ENCODE data around the gene MAPK4.
"Not testable (repeated sequence)": the region's sequence is repeated elsewhere in the genome, so short reads cannot be mapped to it uniquely, and the experiment has no call there.

Gene MAPK4

DNA sequence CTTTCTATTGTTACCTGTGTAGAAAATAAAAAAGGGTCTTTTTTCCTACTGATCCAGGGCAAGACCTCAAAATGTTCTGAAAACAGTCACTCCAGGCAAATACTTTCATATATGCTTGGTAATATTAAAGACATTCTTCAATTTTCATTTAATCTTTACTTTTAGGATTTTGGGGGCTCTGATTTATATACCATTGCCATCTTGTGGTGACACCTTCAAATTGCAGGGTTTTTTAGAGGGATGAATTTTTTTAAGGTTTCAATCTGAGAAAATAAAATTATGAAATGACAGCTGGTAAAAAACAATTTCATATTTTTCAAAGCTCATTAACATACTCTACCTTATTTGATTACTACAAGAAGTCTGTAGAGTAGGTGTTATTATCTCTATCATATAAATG lies 26.8 kb downstream of the MAPK4 start:
- no peak for DNase-seq (ENCODE audit: low read depth, low spot score)
- no peaks in the 10 kb centered on the region for H3K9me3 ChIP-seq (ENCODE audit: low read depth, low read length)
- no peaks in the 10 kb centered on the region for H3K36me3 ChIP-seq (ENCODE audit: insufficient read depth, low read length)
- H3K27ac ChIP-seq = no peak overlapping the region
- no peak overlapping the region for H3K4me3 ChIP-seq
- no peak overlapping the region for H3K9ac ChIP-seq (ENCODE audit: insufficient read length)
- TF ChIP-seq POLR2AphosphoS5 (IDR thresholded peaks at IDR 0.05; ENCODE audit: borderline replicate concordance, low read depth, low read length) (no peak), FOXP2 (optimal IDR thresholded peaks at IDR 0.05; ENCODE audit: control extremely low read depth, extremely low read length, insufficient read depth) (no peak), EZH2 (IDR thresholded peaks at IDR 0.05) (no peak)

DNA sequence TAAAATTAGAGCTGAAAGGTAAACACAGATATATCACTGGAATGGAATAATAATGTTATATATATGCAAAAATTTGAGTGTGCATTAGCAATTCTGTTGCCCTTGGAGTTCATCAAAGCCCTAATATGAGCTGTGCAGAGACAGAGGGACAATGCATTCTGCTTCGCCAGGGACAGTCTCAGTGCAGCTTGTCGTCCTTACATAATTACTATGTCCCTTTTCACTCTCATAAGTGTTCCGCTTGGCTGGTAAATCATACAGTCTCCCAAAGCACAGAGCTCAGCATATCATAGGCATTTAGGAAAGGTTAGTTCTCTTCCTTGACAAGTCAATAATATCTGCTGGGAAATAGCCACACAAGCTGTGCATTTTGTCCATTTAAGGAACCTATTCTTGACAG lies 30.7 kb downstream of the MAPK4 start:
- TF ChIP-seq POLR2AphosphoS5 (IDR thresholded peaks at IDR 0.05; ENCODE audit: borderline replicate concordance, low read depth, low read length) (no peak), EZH2 (IDR thresholded peaks at IDR 0.05) (no peak), FOXP2 (optimal IDR thresholded peaks at IDR 0.05; ENCODE audit: control extremely low read depth, extremely low read length, insufficient read depth) (no peak)

DNA sequence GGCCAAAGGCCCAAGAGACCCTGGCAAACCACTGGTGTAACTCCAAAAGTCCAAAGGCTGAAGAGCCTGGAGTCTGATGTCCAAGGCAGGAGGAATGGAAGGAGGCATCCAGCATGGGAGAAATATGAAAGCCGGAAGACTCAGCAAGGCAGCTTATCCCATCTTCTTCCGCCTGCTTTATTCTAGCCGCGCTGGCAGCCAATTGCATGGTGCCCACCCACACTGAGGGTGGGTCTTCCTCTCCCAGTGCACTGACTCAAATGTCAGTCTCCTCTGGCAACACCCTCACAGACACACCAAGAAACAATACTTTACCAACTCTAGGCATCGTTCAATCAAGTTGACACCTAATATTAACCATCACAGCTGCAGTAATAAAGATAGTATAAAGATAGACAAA lies 34.1 kb downstream of the MAPK4 start:
- TF ChIP-seq FOXP2 (optimal IDR thresholded peaks at IDR 0.05; ENCODE audit: control extremely low read depth, extremely low read length, insufficient read depth) = no peak
- TF ChIP-seq EZH2 (IDR thresholded peaks at IDR 0.05) = no peak
- no peak for TF ChIP-seq POLR2AphosphoS5 (IDR thresholded peaks at IDR 0.05; ENCODE audit: borderline replicate concordance, low read depth, low read length)
- Histone ChIP-seq H3K9me3 (ENCODE audit: low read depth, low read length) (no peaks in the 10 kb centered on the region), H3K4me3 (no peak overlapping the region), H3K9ac (ENCODE audit: insufficient read length) (no peak overlapping the region), H3K27ac (no peak overlapping the region), H3K36me3 (ENCODE audit: insufficient read depth, low read length) (no peaks in the 10 kb centered on the region)
- no peak for DNase-seq (ENCODE audit: low read depth, low spot score)

More for the DNA sequence above, 30.7 kb downstream of the MAPK4 start:
- H3K27ac ChIP-seq = no peak overlapping the region
- no peak overlapping the region for H3K4me3 ChIP-seq
- no peak for DNase-seq (ENCODE audit: low read depth, low spot score)
- no peak overlapping the region for H3K9ac ChIP-seq (ENCODE audit: insufficient read length)
- H3K9me3 ChIP-seq (ENCODE audit: low read depth, low read length) = no peaks in the 10 kb centered on the region
- H3K36me3 ChIP-seq (ENCODE audit: insufficient read depth, low read length) = no peaks in the 10 kb centered on the region

DNA sequence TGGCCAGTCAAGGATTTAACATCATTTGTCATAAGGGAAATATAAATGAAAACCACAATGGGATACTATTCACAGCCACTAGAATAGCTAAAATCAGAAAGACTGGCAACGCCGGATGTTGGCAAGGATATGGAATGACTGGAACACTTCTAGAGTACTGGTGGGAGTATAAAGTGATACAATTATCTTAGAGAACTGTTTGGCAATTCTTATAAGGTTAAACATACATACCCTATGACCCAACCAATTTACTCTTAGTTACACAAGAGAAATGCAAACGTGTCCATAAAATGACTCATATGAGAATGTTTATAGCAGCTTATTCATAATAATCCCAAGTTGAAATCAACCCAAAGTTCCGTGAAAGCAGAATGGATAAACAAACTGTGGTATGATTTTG lies 35.1 kb downstream of the MAPK4 start:
- Histone ChIP-seq H3K36me3 (ENCODE audit: insufficient read depth, low read length) (no peaks in the 10 kb centered on the region), H3K4me3 (no peak overlapping the region), H3K27ac (no peak overlapping the region), H3K9ac (ENCODE audit: insufficient read length) (no peak overlapping the region), H3K9me3 (ENCODE audit: low read depth, low read length) (no peaks in the 10 kb centered on the region)
- TF ChIP-seq EZH2 (IDR thresholded peaks at IDR 0.05) = no peak
- TF ChIP-seq POLR2AphosphoS5 (IDR thresholded peaks at IDR 0.05; ENCODE audit: borderline replicate concordance, low read depth, low read length) = no peak
- TF ChIP-seq FOXP2 (optimal IDR thresholded peaks at IDR 0.05; ENCODE audit: control extremely low read depth, extremely low read length, insufficient read depth) = no peak
- no peak for DNase-seq (ENCODE audit: low read depth, low spot score)

DNA sequence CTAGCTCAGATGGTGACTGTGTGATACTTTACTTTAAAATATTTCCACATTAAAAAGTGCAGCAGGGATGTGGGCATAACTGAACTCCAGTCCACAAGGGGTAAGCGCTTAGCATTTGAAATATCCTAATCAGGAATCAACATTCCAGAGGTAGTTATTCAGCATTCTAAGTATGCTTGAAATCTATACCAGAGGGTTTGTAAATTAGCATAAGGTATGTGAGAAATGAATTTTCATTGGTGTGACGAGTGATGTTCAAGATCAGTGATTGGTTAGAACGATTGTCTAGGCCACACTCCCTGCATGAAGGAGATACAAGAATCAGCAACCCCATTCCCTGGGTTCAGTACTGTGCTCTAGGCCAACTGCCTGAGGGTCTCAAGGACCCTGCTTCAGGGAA lies 42.6 kb downstream of the MAPK4 start:
- Histone ChIP-seq H3K36me3 (ENCODE audit: insufficient read depth, low read length) (no peaks in the 10 kb centered on the region), H3K27ac (no peak overlapping the region), H3K9ac (ENCODE audit: insufficient read length) (no peak overlapping the region), H3K4me3 (no peak overlapping the region), H3K9me3 (ENCODE audit: low read depth, low read length) (no peaks in the 10 kb centered on the region)
- TF ChIP-seq POLR2AphosphoS5 (IDR thresholded peaks at IDR 0.05; ENCODE audit: borderline replicate concordance, low read depth, low read length) (no peak), FOXP2 (optimal IDR thresholded peaks at IDR 0.05; ENCODE audit: control extremely low read depth, extremely low read length, insufficient read depth) (no peak), EZH2 (IDR thresholded peaks at IDR 0.05) (no peak)
- no peak for DNase-seq (ENCODE audit: low read depth, low spot score)

DNA sequence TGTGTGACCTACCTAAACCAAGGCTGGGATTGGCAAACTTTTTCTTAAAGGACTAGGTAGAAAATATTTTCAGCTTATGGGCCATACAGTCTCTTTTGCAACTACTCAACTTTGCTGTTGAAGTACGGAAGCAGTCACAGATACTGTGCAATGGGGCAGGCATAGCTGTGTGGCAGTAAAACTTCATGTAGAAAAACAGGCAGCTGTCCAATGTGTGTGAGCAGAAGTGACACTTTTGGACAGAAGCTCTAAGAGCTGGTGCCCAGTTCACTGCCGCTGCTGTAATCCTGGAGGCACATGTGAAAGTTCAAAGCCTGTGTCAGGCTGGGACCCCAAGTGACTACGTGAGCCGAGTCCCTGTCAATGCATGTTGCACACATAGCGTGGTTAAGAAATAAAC lies 46.7 kb downstream of the MAPK4 start:
- Histone ChIP-seq H3K9ac (ENCODE audit: insufficient read length) (no peak overlapping the region), H3K9me3 (ENCODE audit: low read depth, low read length) (no peaks in the 10 kb centered on the region), H3K36me3 (ENCODE audit: insufficient read depth, low read length) (no peaks in the 10 kb centered on the region), H3K4me3 (no peak overlapping the region), H3K27ac (no peak overlapping the region)
- DNase-seq (ENCODE audit: low read depth, low spot score) = no peak
- TF ChIP-seq POLR2AphosphoS5 (IDR thresholded peaks at IDR 0.05; ENCODE audit: borderline replicate concordance, low read depth, low read length) = no peak
- no peak for TF ChIP-seq FOXP2 (optimal IDR thresholded peaks at IDR 0.05; ENCODE audit: control extremely low read depth, extremely low read length, insufficient read depth)
- TF ChIP-seq EZH2 (IDR thresholded peaks at IDR 0.05) = no peak

DNA sequence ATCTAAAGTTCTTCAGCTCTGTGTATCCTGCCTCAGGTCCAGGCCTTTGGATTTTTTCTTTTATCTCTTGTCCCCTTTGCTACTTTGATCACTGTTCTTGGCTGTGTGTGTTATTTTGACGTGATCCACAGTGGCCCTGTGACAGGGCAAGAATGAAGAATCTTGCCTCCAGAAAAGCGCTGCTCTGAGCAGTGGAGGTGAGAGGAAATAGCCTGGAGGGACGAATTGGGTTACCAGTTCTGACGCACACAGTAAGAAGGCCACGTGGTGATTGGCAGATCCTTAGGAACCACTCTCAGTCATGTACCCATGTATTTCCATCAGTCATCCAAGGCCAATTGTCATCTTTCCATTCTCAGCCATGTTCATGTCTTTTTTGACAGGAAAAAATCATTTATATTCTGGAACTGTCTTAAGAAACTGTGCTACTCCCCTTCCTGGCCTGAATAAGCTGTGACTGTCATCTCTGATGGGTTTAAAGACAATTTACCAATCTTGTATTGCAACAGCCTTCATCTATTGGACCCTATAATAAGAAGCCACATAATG lies 47.6 kb downstream of the MAPK4 start:
- DNase-seq (ENCODE audit: low read depth, low spot score) = no peak
- H3K9ac ChIP-seq (ENCODE audit: insufficient read length) = no peak overlapping the region
- TF ChIP-seq POLR2AphosphoS5 (IDR thresholded peaks at IDR 0.05; ENCODE audit: borderline replicate concordance, low read depth, low read length) (no peak), EZH2 (IDR thresholded peaks at IDR 0.05) (no peak), FOXP2 (optimal IDR thresholded peaks at IDR 0.05; ENCODE audit: control extremely low read depth, extremely low read length, insufficient read depth) (no peak)

DNA sequence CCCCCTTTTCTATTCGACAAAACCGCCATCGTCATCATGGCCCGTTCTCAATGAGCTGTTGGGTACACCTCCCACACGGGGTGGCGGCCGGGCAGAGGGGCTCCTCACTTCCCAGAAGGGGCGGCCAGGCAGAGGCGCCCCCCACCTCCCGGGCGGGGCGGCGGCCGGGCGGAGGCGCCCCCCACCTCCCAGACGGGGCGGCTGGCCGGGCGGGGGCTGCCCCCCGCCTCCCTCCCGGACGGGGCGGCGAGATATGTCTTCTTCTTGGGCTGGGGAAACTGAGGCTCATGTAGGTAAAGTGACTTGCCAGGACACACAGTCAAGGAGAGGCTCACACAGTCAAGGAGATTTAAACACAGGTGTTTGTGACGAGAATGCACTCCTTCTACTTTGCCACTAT lies 49.3 kb downstream of the MAPK4 start:
- not testable (repeated sequence) for H3K9ac ChIP-seq (ENCODE audit: insufficient read length); H3K9me3 ChIP-seq (ENCODE audit: low read depth, low read length); H3K36me3 ChIP-seq (ENCODE audit: insufficient read depth, low read length); DNase-seq (ENCODE audit: low read depth, low spot score); H3K27ac ChIP-seq; H3K4me3 ChIP-seq

More for the DNA sequence above, 47.6 kb downstream of the MAPK4 start:
- Histone ChIP-seq H3K9me3 (ENCODE audit: low read depth, low read length) (no peaks in the 10 kb centered on the region), H3K4me3 (no peak overlapping the region), H3K36me3 (ENCODE audit: insufficient read depth, low read length) (no peaks in the 10 kb centered on the region), H3K27ac (no peak overlapping the region)

DNA sequence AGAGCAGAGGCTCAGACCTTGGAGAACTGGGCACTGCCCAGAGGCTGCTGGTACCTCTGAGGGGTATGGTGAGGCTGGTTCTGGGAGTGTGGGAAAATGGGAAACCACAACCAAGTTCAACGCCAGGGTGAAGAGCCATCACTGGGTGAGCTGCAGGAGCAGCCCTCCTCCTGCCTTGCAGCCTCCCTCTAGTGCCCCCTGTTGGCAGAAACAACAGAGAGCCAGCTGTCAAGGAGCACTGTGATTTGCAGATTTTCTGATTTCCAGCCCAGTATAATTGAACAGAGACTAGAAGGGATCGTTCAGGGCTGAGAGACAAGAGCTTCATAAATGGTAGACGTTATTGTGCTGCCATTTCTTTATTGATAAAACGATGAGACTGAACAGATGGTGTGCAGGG lies 50.5 kb downstream of the MAPK4 start:
- no peak overlapping the region for H3K4me3 ChIP-seq
- H3K36me3 ChIP-seq (ENCODE audit: insufficient read depth, low read length) = no peaks in the 10 kb centered on the region
- H3K27ac ChIP-seq = no peak overlapping the region
- H3K9ac ChIP-seq (ENCODE audit: insufficient read length) = no peak overlapping the region
- TF ChIP-seq POLR2AphosphoS5 (IDR thresholded peaks at IDR 0.05; ENCODE audit: borderline replicate concordance, low read depth, low read length) (no peak), FOXP2 (optimal IDR thresholded peaks at IDR 0.05; ENCODE audit: control extremely low read depth, extremely low read length, insufficient read depth) (no peak), EZH2 (IDR thresholded peaks at IDR 0.05) (no peak)
- no peaks in the 10 kb centered on the region for H3K9me3 ChIP-seq (ENCODE audit: low read depth, low read length)
- no peak for DNase-seq (ENCODE audit: low read depth, low spot score)

Data from SK-N-MC (cell line).